DMS114 treated with DMSO at 0.1 percent for 48 hours (cell line): Measurements from ENCODE around the gene MYDGF.
A peak's percentile ranks its signal among the peaks of the same experiment; 100 is the strongest.
"Not testable (repeated sequence)": the region's sequence is repeated elsewhere in the genome, so short reads cannot be mapped to it uniquely, and the experiment has no call there.

Experiments
- DNase-seq: peaks from one replicate; lab custom pipeline; 2025; ENCODE audit not compliant: unreplicated experiment; lab: John Stamatoyannopoulos, UW

MYDGF gene

GRCh38 chr19:4669723-4670480, at the start of gene MYDGF:
Gene MYDGF, minus strand, starts transcription at chr19:4670342. Its CDS starts 8 bp downstream, at chr19:4670334.
- DNase-seq = peak; percentile 30

- DNase-seq = no peak
Observed at GRCh38 chr19:4719499-4719866, 49.3 kb upstream of the MYDGF start.

- no peak for DNase-seq
Observed at GRCh38 chr19:4717966-4718701, 48.0 kb upstream of the MYDGF start.

GRCh38 chr19:4717191-4717965, 47.2 kb upstream of the MYDGF start:
- no peak for DNase-seq

GRCh38 chr19:4715529-4716221, 45.5 kb upstream of the MYDGF start:
- no peak for DNase-seq

- not testable (repeated sequence) for DNase-seq
Observed at GRCh38 chr19:4715178-4715528, 45.0 kb upstream of the MYDGF start.

GRCh38 chr19:4714016-4714415, 43.9 kb upstream of the MYDGF start:
- no peak for DNase-seq

GRCh38 chr19:4713384-4713951, 43.3 kb upstream of the MYDGF start:
- no peak for DNase-seq

- DNase-seq = no peak
Observed at GRCh38 chr19:4712771-4713170, 42.6 kb upstream of the MYDGF start.

GRCh38 chr19:4711211-4711610, 41.1 kb upstream of the MYDGF start:
- DNase-seq = no peak

GRCh38 chr19:4710281-4710600, 40.1 kb upstream of the MYDGF start:
- no peak for DNase-seq

- no peak for DNase-seq
Observed at GRCh38 chr19:4709440-4710280, 39.5 kb upstream of the MYDGF start.

GRCh38 chr19:4707956-4708650, 38.0 kb upstream of the MYDGF start:
- no peak for DNase-seq

GRCh38 chr19:4707322-4707721, 37.2 kb upstream of the MYDGF start:
- DNase-seq = no peak

GRCh38 chr19:4705413-4706131, 35.4 kb upstream of the MYDGF start:
- DNase-seq = no peak

GRCh38 chr19:4704317-4704673, 34.2 kb upstream of the MYDGF start:
- DNase-seq = no peak

- no peak for DNase-seq
Observed at GRCh38 chr19:4703671-4704316, 33.7 kb upstream of the MYDGF start.

- no peak for DNase-seq
Observed at GRCh38 chr19:4702764-4703163, 32.6 kb upstream of the MYDGF start.

GRCh38 chr19:4701557-4701956, 31.4 kb upstream of the MYDGF start:
- DNase-seq = no peak
